NCI-H2107 (cell line): ENCODE data around the gene BAHCC1.

Experiments
- DNase-seq: peaks from one replicate; lab custom pipeline; 2025; lab: John Stamatoyannopoulos, UW

Gene BAHCC1

DNA sequence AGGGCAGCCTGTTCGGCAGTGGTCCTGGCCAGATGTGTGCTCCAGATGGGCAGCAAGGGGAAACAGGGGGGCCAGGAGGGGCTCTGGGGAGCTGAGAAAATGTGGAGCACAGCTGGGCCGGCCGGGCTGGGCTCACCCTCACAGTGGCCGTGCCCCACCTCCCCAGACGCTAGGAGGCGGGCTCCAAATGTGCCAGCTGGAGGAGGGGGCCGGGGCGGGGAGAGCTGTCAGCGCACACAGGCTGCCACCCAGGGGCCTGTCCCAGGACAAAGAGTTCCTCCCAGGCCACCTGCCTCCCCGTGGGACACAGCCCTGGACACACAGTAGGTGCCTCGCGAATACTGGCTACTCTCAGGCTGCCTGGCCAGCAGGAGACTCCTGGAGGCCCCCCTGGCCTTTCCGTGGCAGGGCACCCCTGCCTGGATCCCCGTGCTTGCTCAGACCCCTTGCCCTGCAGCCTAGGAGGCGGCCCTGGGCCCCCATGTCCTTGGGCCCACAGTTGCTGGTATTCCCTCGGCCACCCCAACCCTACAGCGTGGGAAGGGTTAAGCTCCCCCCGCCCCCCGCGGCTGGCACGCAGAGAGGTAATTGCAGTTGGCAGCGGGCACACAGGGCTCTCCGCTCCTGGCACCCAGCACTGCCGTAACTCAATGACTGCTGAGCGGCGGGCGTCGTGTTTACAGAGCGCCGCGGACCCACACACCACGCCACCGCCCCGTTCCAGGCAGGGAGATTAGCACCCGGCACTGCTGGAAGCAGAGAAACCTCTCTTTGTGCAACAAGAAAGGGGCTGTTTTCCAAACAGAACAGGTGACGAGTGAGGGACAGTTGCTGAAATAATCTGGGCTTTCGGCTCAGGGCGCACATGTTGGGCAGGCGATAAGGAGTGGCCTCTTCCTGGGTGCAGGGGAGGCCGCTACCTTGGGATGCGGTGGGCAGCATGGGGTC is 32.2 kb downstream of the BAHCC1 start:
- peak; percentile 61 for DNase-seq

DNA sequence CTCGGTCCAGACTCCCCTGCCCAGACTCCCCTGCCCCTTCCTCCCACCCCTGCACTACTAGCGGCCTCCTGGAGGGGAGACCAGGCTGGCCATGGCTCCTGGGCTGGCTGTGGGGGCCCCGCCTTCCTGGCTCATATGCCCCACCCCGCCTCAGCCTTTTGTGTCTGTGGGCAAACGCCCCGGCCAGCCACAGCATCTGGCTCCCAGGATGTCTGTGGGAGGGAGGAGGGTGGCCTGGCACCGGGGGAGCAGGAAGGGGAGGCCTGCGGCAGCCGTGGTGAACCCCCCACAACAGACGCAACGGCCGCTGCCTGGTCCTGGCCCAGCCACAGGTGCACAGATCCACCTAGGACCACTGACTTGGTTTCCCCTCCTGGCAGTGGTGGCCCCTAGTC is 32.9 kb downstream of the BAHCC1 start:
- DNase-seq, result no peak

DNA sequence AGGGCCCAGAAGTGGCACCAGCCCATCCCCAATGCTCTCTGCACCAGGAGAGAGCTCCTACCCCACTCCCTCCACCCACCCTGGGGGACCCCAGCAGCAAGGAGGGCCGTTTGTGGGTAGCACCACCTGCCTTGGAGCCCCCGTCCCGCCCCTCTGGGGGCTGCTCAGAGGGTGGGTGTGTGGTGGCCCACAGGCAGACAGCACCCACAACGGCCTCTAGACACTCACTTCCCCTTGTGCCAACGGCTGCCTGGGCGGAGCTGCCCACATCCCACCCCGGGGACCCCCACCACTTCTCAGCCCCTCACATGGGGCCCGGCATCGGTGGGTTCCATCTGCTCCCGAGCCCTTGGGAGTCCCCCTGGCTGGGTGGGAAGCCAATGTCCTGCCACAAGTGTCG is 33.3 kb downstream of the BAHCC1 start:
- DNase-seq, result no peak

DNA sequence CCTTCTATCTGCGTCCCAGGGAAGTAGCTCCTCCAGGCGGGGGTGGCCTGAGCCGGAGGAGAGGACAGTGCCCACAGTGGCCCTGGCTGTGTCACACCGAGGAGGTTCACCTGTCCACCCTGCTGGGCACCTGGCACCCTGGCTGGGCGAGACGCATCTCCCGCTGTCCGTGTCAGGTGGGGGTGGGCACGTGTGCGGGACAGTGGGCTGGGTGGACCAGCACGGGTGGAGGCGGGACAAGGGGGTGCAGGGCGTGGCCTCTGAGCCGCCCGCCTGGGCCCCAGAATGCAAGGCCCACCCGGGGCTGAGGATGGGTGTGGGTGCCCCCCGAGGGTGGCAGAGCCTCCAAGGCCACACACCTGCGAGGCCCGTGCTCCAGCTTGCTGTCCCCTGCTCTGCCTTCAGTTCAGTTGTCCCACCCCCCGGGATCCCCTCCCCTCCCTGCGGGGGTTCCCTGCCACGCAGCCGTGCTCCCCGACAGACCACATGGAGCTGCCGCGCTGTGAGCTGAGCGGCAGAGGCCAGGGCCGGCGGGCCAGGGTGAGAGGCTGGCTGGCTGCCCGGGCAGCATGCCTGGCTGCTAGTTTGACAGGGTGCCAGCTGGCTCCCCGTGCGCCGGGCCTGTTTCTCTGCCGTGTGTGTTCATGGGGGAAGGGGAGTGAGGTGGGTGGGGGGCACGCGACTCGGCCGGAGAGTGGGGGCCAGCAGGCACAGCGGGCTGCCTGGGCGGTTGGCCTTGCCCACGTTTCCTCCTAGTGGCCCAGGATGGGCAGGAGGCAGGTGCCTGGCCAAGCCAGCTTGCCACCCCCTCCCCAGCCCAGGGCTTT is 33.9 kb downstream of the BAHCC1 start:
- peak; percentile 80 for DNase-seq

- no peak for DNase-seq
Observed at GRCh38 chr17:81429821-81430551, 34.7 kb downstream of the BAHCC1 start.

DNA sequence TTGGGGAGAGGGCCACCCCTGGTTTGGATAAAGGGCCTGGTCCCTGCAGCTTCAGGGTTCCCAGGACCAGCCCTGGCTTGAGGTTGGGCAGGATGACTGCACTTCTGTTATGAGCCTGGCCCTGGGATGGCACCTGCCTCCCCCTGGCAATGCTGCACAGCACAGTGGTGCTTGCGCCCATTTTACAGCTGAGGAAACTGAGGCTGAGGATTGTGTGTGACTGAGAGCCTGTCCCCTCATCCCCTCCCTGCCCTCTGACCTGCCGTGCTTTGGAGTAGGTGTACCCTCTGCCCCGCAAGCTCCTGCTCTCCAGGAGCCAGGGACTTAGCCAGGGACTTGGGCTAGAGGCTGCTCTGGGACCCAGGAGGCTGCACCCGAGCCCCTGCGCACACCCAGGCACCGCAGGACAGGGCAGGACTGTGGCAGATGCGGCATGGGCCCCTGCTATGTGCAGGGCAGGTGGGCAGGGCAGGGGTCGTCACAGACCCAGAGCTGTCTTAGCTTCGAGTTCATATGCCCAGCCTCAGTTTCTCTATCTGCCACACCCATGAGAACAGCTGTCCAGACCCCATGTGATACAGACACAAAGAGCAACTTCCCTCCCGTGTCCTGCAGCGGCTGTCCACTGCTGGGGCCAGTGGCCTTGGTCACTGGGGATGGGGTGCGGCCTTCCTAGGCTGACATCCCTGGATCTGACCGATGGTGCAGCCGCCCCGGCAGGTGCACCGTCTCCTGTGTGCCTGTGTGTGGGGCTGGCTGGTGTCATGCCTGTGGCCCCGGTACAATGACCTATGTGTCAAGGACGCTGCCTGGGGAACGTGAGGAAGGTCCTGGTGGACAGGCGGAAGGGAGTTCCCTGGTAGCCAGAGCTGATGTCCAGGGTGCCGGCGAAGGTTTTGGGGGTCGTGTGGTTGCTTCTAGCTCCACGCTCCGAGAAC is 36.6 kb downstream of the BAHCC1 start:
- no peak for DNase-seq

DNA sequence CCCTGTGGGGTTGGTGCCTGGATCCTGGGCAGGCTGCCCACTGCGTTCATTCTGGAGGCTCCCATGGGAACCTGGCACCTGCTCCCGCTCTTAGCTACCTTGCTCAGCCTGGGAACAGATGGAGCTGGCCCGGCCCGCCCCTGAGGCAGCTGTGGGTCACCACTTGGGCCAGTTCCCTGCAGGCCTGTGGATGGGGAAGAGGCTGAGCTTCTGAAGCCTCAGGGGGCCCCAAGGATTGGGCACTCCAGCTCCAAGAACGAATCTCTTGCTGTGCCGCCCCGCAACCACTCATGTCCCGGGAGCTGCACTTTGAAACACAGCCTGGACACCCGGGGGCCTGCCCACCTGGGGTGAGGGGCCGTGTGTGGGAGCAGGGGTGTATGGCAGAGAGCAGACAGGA is 37.7 kb downstream of the BAHCC1 start:
- DNase-seq, result peak; percentile 92

GRCh38 chr17:81433656-81434055 is 38.4 kb downstream of the BAHCC1 start:
- no peak for DNase-seq

DNA sequence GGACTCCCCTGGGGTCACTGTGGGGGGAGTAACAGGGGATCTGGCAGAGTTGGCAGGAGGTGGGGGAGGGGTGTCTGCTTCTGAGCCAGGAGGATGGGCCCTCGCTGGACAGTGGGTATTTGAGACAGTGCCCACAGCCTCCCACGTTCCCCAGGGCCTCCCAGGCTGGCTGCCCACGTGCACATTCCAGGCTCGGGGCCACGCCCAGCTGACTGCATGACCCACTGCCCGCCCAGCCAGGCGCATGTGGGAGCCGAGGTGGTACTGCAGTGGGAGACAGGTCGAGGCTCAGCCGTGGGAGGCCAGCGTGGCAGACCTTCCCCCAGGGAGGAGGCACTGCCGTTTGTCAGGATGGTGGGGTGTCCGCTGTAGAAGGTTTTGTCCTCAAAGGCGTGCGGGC is 38.8 kb downstream of the BAHCC1 start:
- no peak for DNase-seq

- no peak for DNase-seq
Observed at GRCh38 chr17:81434681-81435417, 39.6 kb downstream of the BAHCC1 start.

DNA sequence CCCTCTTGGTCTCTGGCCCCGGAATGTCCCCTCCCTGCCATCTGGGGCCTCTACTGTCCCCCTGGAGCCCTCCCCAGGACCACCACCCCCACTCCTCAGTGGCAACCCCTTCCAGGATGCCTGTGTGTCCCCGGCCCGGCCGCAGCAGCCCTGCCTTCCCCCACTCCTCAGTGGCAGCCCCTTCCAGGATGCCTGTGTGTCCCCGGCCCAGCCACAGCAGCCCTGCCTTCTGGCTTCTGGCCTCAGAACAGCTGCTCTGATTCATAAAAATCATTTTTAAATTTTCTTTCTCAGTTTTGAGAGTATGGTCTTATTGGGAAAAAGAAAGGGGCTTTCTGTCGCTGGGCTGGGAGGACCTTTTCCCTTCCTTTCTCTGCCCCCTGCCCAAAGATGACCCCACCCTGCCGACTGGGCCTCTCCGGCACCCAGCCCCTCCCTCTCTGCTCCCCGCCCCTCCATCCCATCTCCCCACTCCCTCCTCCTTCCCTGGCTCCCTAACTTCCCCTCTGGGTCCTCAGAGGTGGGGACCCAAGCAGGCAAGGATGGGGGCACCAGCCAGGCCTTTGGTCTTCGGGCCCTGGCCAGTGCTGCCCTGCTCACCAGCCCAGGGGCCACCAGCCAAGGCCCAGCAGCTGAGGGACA is 40.5 kb downstream of the BAHCC1 start:
- no peak for DNase-seq

DNA sequence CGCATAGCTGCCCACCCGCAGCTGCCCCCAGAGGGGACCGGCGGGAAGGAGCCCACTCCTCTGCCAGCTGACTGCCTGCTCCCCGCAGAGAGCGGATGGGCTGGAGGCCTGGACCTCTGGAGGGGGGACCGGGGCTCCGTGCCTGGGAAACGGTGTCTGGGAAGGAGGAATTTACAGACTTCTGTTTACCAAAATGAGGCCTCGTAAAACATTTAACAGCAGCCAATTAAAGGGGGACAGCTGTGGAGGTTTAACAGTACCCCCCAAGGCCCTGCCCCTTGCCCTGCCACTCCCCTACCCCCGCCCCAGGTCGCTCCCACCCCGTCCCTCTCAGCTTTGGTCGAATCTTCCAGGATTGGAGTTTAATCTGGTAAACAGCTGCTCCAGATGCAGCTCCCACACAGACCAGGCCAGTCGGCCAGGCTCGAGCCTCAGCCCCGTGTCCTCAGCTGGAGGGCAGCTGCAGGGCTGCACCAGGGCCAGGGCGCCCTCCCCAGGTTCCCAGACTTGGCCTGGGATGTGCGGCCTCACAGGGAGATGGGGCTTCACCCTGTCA is 41.1 kb downstream of the BAHCC1 start:
- DNase-seq, result no peak

- DNase-seq, result no peak
Observed at GRCh38 chr17:81437191-81437651, 42.0 kb downstream of the BAHCC1 start.

- DNase-seq, result no peak
Observed at GRCh38 chr17:81438007-81438659, 42.9 kb downstream of the BAHCC1 start.

- DNase-seq, result no peak
Observed at GRCh38 chr17:81438688-81439087, 43.4 kb downstream of the BAHCC1 start.

DNA sequence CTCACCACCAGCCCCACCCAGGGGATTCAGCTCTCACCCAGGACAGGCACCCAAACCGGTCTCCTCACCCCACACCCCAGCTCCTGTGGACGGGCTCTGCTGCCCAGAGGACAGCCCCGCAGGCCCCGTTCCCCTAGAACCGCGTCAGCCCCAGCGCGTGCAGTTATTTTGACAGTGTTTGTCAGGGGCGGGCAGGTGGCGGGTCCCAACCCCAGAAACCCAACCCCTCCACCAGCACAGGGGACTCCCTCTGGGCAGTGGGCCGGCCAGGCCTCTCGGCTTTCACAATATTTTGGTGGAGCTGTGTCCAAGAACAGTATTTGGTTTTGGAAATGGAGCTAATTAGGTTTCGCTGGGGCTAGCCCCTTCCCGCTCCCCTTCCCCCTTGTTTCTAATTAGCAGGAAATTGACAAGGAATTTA is 44.8 kb downstream of the BAHCC1 start:
- DNase-seq, result no peak

GRCh38 chr17:81440511-81441244 is 45.4 kb downstream of the BAHCC1 start:
- no peak for DNase-seq

DNA sequence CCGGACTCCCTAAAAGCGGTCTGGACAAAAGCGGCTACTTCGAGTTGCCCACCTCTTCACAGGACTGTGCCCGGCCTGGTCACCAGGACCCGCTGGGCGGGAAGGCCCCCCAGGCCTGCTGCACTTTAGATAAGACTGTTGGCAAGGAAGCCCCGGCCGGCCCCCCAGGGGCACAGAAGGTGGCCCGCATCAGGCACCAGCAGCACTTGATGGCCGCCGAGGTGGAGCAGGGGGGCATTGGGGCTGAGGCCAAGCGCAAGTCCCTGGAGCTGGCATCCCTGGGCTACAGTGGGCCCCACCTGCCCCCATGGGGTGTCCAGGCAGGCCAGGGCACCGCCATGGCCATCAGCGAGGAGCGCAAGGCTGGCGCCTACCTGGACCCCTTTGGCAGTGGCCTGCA is 47.5 kb downstream of the BAHCC1 start:
- no peak for DNase-seq
